Mesodermal cell (in vitro differentiated cells): ENCODE results near the gene MTHFD2L.
"Not testable (repeated sequence)": the region's sequence is repeated elsewhere in the genome, so short reads cannot be mapped to it uniquely, and the experiment has no call there.

Experiments
- H3K27ac ChIP-seq: 2 replicates; pipeline ENCODE4 v1.7.0; 2013; ENCODE audit warnings: mild to moderate bottlenecking, low read depth, low read length, moderate library complexity; ENCODE audit not compliant: severe bottlenecking
- H3K36me3 ChIP-seq: 2 replicates; pipeline ENCODE4 v1.7.1; 2013; ENCODE audit warnings: mild to moderate bottlenecking, low read length, moderate library complexity; ENCODE audit not compliant: control insufficient read depth, insufficient read depth
- H3K4me1 ChIP-seq: one replicate; pipeline ENCODE4 v1.7.1; 2013; ENCODE audit warnings: mild to moderate bottlenecking, low read length; ENCODE audit not compliant: insufficient read depth, control insufficient read depth, poor library complexity, severe bottlenecking
- H3K4me3 ChIP-seq: 2 replicates; pipeline ENCODE4 v1.7.0; 2013; ENCODE audit warnings: low read length, control low read depth, mild to moderate bottlenecking; ENCODE audit not compliant: insufficient read depth, poor library complexity, severe bottlenecking; ENCODE audit errors: extremely low read depth
- H3K9me3 ChIP-seq: 2 replicates; pipeline ENCODE4 v1.7.1; 2013; ENCODE audit warnings: mild to moderate bottlenecking, low read length, moderate library complexity; ENCODE audit not compliant: control insufficient read depth
- WGBS, 2 experiments: methylation state at CpG; one replicate each; pipeline ENCODE4 v1.1.5; 2013; ENCODE audit warnings: missing lambda C conversion rate in 2 of 2; ENCODE audit not compliant: insufficient coverage in 2 of 2; 5-methylcytosine and 5-hydroxymethylcytosine counted together

Gene MTHFD2L

DNA sequence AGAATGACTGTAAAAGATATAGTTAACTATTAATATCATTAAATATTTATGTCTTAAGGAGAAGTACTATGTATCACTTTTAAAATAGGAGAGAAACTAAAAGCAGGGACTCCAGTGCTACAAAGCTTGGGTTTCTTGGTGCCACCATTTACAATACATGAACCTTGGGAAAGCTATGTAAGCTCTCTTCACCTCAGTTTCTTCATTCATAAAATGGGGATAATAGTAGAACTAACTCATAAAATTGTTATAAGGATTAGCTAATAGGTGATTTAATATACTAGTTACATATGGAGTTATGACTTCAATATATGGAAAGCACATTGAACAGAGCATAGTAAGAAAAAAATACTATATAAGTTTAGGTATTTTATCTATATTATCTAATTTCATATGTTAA is 174.0 kb downstream of the MTHFD2L start:
- Histone ChIP-seq H3K27ac (no peak overlapping the region), H3K36me3 (no peaks in the 10 kb centered on the region), H3K4me1 (no peaks in the 10 kb centered on the region), H3K4me3 (no peak overlapping the region), H3K9me3 (no peaks in the 10 kb centered on the region)

DNA sequence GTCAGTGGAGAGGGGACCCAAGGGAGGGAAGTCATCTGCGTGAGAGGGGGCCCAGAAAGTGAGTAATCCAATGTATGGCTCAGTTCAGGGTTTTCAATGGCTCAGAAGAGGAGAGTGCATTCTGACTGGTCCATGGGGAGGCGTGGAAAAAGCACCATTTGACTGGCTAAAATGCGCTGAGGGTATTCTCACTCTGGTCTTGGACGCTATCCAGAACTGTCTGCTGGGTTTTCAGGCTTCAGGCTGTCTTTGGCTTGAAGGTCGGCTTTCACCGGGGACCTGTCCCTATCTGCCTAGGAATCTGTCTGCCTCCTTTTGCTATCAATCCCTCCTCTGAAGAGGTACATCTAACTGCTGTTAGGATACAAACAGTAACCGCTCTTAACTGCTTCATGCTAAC is 176.7 kb downstream of the MTHFD2L start:
- H3K4me1 ChIP-seq = no peaks in the 10 kb centered on the region
- 93 to 95% methylated on average over 7 of the region's 7 CpGs for WGBS, 2 experiments
- H3K9me3 ChIP-seq = no peaks in the 10 kb centered on the region
- H3K4me3 ChIP-seq = no peak overlapping the region
- H3K27ac ChIP-seq = no peak overlapping the region
- no peaks in the 10 kb centered on the region for H3K36me3 ChIP-seq

DNA sequence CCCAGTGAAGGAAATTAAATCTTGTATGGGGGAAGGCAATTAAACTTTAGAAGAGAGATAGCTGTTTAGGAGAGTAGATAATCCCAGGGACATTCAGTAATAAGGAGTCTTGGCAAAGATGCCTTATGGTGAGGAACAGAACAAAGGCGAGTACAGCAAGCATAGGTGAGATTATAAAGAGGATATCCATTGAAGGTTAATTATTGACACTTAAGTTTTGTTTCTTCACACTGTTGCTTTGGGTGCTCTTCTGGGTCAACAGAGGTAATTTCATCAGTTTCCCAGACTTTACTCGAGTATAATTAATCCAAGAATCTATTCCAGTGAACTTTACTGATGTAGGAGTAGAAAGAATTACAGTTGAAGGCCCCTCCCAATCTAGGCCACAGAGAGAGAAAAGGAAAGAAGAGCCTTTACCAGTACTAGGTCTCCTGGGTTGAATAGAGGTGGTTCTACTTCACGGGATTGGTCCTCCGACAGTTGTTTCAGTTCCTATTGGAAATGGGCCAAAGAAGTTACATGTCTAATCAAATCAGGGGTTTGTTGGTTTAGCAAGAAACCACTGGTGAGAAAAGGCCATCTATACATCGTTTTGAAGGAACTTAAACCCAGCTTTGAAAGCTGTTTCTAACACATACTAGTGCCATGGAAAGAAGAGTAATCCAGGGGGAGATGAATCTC is 177.6 kb downstream of the MTHFD2L start:
- Histone ChIP-seq H3K9me3 (no peaks in the 10 kb centered on the region), H3K4me3 (no peak overlapping the region), H3K4me1 (no peaks in the 10 kb centered on the region), H3K27ac (no peak overlapping the region), H3K36me3 (no peaks in the 10 kb centered on the region)
- 89 to 100% methylated on average over 2 to 4 of the region's 5 CpGs for WGBS, 2 experiments

DNA sequence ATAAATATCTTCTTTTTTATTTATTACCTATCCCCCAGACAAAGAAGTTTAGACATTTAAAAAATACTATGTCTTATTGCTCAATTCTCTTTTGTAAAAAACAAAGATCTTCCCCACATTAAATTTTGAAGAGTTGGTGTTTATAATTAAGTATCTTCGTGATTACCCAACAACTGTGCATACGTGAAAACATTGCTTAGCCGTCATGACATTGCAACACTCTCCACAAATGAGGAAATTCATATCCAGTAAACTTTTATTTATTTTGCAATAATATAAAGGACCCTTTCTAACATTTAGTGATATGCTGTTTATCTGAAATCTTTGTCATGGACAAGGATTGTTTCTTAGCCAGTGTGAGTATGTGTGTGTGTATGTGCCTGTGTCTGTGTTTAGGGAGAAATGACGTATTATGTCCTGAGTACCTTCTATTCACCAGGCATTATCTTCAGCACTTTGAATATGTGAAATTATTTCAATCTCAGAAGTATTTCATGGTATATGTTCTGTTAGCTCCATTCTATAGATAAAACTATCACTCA is 180.9 kb downstream of the MTHFD2L start:
- WGBS, 2 experiments = no CpG with 5 or more reads among the region's 4 CpGs
- no peaks in the 10 kb centered on the region for H3K4me1 ChIP-seq
- H3K4me3 ChIP-seq = no peak overlapping the region
- no peaks in the 10 kb centered on the region for H3K36me3 ChIP-seq
- H3K9me3 ChIP-seq = peaks cover 3% of the 10 kb centered on the region
- no peak overlapping the region for H3K27ac ChIP-seq

DNA sequence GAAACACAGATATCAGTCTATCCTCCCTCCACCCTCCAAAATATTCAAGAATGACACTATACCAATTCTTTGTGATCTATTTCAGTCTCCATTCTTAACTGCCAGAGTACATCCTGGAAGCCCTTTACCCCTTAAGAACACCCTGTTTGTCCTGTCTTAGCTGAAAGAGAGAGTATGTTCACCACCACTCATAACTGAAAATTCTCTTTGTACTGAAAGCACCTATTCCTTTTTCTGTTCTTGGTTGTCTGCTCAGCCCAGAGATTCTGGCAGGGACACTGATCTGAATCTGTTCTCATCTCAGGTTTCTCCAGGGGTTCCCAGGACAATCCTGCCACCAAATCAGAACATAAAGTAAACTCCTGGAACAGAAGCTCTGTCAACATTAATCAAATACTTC is 181.6 kb downstream of the MTHFD2L start:
- H3K4me1 ChIP-seq = no peaks in the 10 kb centered on the region
- peaks cover 8% of the 10 kb centered on the region for H3K9me3 ChIP-seq
- no peaks in the 10 kb centered on the region for H3K36me3 ChIP-seq
- no peak overlapping the region for H3K4me3 ChIP-seq
- no peak overlapping the region for H3K27ac ChIP-seq

DNA sequence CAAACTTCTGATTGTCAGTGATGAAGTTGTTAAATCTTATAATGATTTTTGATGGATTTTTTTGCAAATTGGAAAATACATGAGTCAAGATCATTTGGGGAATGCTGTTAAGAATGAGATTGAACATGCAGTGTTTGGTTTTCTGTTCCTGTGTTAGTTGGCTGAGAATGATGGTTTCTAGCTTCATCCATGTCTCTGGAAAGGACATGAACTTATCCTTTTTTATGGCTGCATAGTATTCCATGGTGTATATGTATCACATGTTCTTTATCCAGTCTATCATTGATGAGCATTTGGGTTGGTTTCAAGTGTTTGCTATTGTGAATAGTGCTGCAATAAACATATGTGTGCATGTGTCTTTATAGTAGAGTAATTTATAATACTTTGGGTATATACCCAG is 182.5 kb downstream of the MTHFD2L start:
- not testable (repeated sequence) for H3K4me1 ChIP-seq, H3K9me3 ChIP-seq, H3K36me3 ChIP-seq, H3K27ac ChIP-seq, H3K4me3 ChIP-seq

DNA sequence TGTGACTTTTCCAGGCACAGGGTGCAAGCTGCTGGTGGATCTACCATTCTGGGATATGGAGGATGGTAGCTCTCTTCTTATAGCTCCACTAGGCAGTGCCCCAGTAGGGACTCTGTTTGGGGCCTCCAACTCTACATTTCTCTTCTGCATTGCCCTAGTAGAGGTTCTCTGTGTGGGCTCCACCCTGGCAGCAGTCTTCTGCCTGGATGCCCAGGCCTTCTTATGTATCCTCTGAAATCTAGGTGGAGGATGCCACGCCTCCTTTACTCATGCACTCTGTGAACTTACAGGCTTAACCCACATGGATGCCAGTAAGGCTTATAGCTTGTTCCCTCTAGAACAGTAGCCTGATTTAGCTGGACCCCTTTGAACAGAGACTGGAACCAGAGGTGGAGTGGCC is 186.1 kb downstream of the MTHFD2L start:
- H3K4me3 ChIP-seq = no peak overlapping the region
- 83% methylated on average over 1 of the region's 1 CpG; no CpG with 5 or more reads in 1 of the 2 experiments for WGBS, 2 experiments
- no peaks in the 10 kb centered on the region for H3K4me1 ChIP-seq
- no peak overlapping the region for H3K27ac ChIP-seq
- H3K9me3 ChIP-seq = peaks cover 8% of the 10 kb centered on the region
- no peaks in the 10 kb centered on the region for H3K36me3 ChIP-seq
